ENCODE data around the gene DPP10.

Gene DPP10

GRCh38 chr2:115285416-115285815 is 843.0 kb downstream of the DPP10 start:
- no peak for DNase-seq (ENCODE audit: low read depth)

- no peak for DNase-seq (ENCODE audit: low read depth)
Observed at GRCh38 chr2:115290478-115290877, 848.0 kb downstream of the DPP10 start.

GRCh38 chr2:115292742-115293141 is 850.3 kb downstream of the DPP10 start:
- DNase-seq (ENCODE audit: low read depth), result no peak

GRCh38 chr2:115294999-115295398 is 852.6 kb downstream of the DPP10 start:
- DNase-seq (ENCODE audit: low read depth), result no peak

- no peak for DNase-seq (ENCODE audit: low read depth)
Observed at GRCh38 chr2:115297056-115297455, 854.6 kb downstream of the DPP10 start.

GRCh38 chr2:115299199-115299598 is 856.8 kb downstream of the DPP10 start:
- no peak for DNase-seq (ENCODE audit: low read depth)

- DNase-seq (ENCODE audit: low read depth), result no peak
Observed at GRCh38 chr2:115305712-115306111, 863.3 kb downstream of the DPP10 start.

- no peak for DNase-seq (ENCODE audit: low read depth)
Observed at GRCh38 chr2:115314119-115314518, 871.7 kb downstream of the DPP10 start.

GRCh38 chr2:115327061-115327460 is 884.6 kb downstream of the DPP10 start:
- no peak for DNase-seq (ENCODE audit: low read depth)

- no peak for DNase-seq (ENCODE audit: low read depth)
Observed at GRCh38 chr2:115359550-115359949, 917.1 kb downstream of the DPP10 start.

GRCh38 chr2:115364093-115364492 is 921.7 kb downstream of the DPP10 start:
- DNase-seq (ENCODE audit: low read depth), result no peak

GRCh38 chr2:115369400-115369799 is 927.0 kb downstream of the DPP10 start:
- no peak for DNase-seq (ENCODE audit: low read depth)

- DNase-seq (ENCODE audit: low read depth), result no peak
Observed at GRCh38 chr2:115374981-115375380, 932.5 kb downstream of the DPP10 start.

- DNase-seq (ENCODE audit: low read depth), result no peak
Observed at GRCh38 chr2:115384399-115384798, 942.0 kb downstream of the DPP10 start.

GRCh38 chr2:115386465-115386864 is 944.0 kb downstream of the DPP10 start:
- no peak for DNase-seq (ENCODE audit: low read depth)

GRCh38 chr2:115389024-115389423 is 946.6 kb downstream of the DPP10 start:
- no peak for DNase-seq (ENCODE audit: low read depth)

GRCh38 chr2:115389898-115390565 is 947.6 kb downstream of the DPP10 start:
- DNase-seq (ENCODE audit: low read depth), result no peak

- no peak for DNase-seq (ENCODE audit: low read depth)
Observed at GRCh38 chr2:115396579-115396978, 954.1 kb downstream of the DPP10 start.

- DNase-seq (ENCODE audit: low read depth), result no peak
Observed at GRCh38 chr2:115400940-115401339, 958.5 kb downstream of the DPP10 start.

GRCh38 chr2:115412501-115412900 is 970.1 kb downstream of the DPP10 start:
- no peak for DNase-seq (ENCODE audit: low read depth)

- DNase-seq (ENCODE audit: low read depth), result no peak
Observed at GRCh38 chr2:115413791-115414190, 971.4 kb downstream of the DPP10 start.

GRCh38 chr2:115414466-115414865 is 972.0 kb downstream of the DPP10 start:
- no peak for DNase-seq (ENCODE audit: low read depth)

GRCh38 chr2:115422004-115422634 is 979.7 kb downstream of the DPP10 start:
- DNase-seq (ENCODE audit: low read depth), result no peak

- DNase-seq (ENCODE audit: low read depth), result no peak
Observed at GRCh38 chr2:115427436-115427835, 985.0 kb downstream of the DPP10 start.
